B cell (primary cell): Measurements from ENCODE around the gene SETD1A. TPM values are rescaled to one million over a fixed set of nuclear protein-coding genes. Genes with fewer than 3 reads are reported as not detected.
"Not testable (repeated sequence)": the region's sequence is repeated elsewhere in the genome, so short reads cannot be mapped to it uniquely, and the experiment has no call there.

Experiments used
- ATAC-seq: fragments of 200-7000 bp; cut with Tn5 transposase; one replicate; pipeline ENCODE4 v1.10.0; 2021; ENCODE audit warnings: low read depth, mild to moderate bottlenecking, moderate number of reproducible peaks, moderate library complexity
- CTCF ChIA-PET: fragments of 350-600 bp; sonication (Branson Sonifier 250); formaldehyde crosslinking; loops from one replicate; lab custom pipeline; 2021; ENCODE audit warnings: antibody characterized with exemption, inconsistent platforms; lab: Charles Lee
- POLR2A ChIA-PET: fragments of 350-600 bp; sonication (Branson Sonifier 250); formaldehyde crosslinking; loops from one replicate; lab custom pipeline; 2021; ENCODE audit warnings: antibody characterized with exemption; lab: Charles Lee
- DNase-seq: peaks from one replicate; pipeline ENCODE4 v3.0.0; 2013
- H2AFZ ChIP-seq: 2 replicates; pipeline ENCODE4 v1.6.1; 2012; ENCODE audit warnings: mild to moderate bottlenecking, low read depth, low read length; ENCODE audit not compliant: insufficient read depth, poor library complexity, severe bottlenecking
- H3K27ac ChIP-seq, 2 donors: 1 replicate in 1 of 2; 2 replicates in 1 of 2; pipeline ENCODE4 v1.5.1; 2012 to 2013; ENCODE audit warnings: low read length in 2 of 2, mild to moderate bottlenecking in 2 of 2, moderate library complexity in 1 of 2
- H3K27me3 ChIP-seq, 4 experiments: fragments of 200-600 bp in 1 of 4; sonication (generic) in 1 of 4; replicated peaks in 1 of 4; 1 replicate in 2 of 4; 2 replicates in 2 of 4; pipeline versions ENCODE4 v1.6.1 to v1.7.0; 2013 to 2016; ENCODE audit warnings: low read length in 3 of 4, mild to moderate bottlenecking in 2 of 4, mixed read lengths in 1 of 4, moderate library complexity in 1 of 4; ENCODE audit not compliant: insufficient read depth in 4 of 4, control insufficient read depth in 3 of 4; ENCODE audit errors: control extremely low read depth in 1 of 4
- H3K36me3 ChIP-seq, 2 experiments: replicated peaks in 1 of 2; 1 replicate in 1 of 2; 2 replicates in 1 of 2; pipeline versions ENCODE4 v1.6.1 to v1.7.1; 2013; ENCODE audit warnings: low read length in 1 of 2; ENCODE audit not compliant: insufficient read depth in 2 of 2, control insufficient read depth in 1 of 2; ENCODE audit errors: control extremely low read depth in 1 of 2, extremely low read depth in 1 of 2
- H3K4me1 ChIP-seq, 2 donors: fragments of 200-600 bp in 1 of 2; sonication (generic) in 1 of 2; 1 replicate in 1 of 2; 2 replicates in 1 of 2; pipeline versions ENCODE4 v1.5.1 to v1.6.1; 2013 to 2017; ENCODE audit warnings: low read length in 2 of 2; ENCODE audit not compliant: control insufficient read depth in 2 of 2, insufficient read depth in 2 of 2
- H3K4me2 ChIP-seq: replicated peaks from 2 replicates; pipeline ENCODE3; 2012; ENCODE audit warnings: mild to moderate bottlenecking, low read depth, low read length; ENCODE audit not compliant: poor library complexity, severe bottlenecking
- H3K4me3 ChIP-seq, 5 experiments: fragments of 200-600 bp in 1 of 5; sonication (generic) in 1 of 5; 1 replicate in 3 of 5; 2 replicates in 2 of 5; pipeline versions ENCODE4 v1.5.1 to v1.7.0; 2011 to 2016; ENCODE audit warnings: low read length in 4 of 5, mild to moderate bottlenecking in 4 of 5, low read depth in 2 of 5, control low read depth in 1 of 5, moderate library complexity in 1 of 5; ENCODE audit not compliant: insufficient read depth in 1 of 5; ENCODE audit errors: control extremely low read depth in 1 of 5, extremely low read depth in 1 of 5
- H3K79me2 ChIP-seq: fragments of 200-600 bp; sonication (generic); one replicate; pipeline ENCODE4 v1.6.0; 2016; ENCODE audit warnings: low read length; ENCODE audit not compliant: control insufficient read depth, insufficient read depth
- H3K9ac ChIP-seq: fragments of 200-600 bp; sonication (generic); 2 replicates; pipeline ENCODE4 v1.6.1; 2017; ENCODE audit warnings: mild to moderate bottlenecking, low read length, moderate library complexity
- H3K9me3 ChIP-seq, 3 donors: one replicate each; pipeline versions ENCODE4 v1.6.1 to v1.7.1; 2013; ENCODE audit warnings: low read length in 2 of 3; ENCODE audit not compliant: control insufficient read depth in 2 of 3, insufficient read depth in 1 of 3; ENCODE audit errors: control extremely low read depth in 1 of 3
- H4K20me1 ChIP-seq: 2 replicates; pipeline ENCODE4 v1.6.0; 2012; ENCODE audit warnings: mild to moderate bottlenecking, low read length; ENCODE audit not compliant: insufficient read depth, control insufficient read depth, poor library complexity, severe bottlenecking
- H3K27ac Mint-ChIP-seq: one replicate; pipeline ENCODE4 v1.8.0; 2021; ENCODE audit warnings: mixed read lengths
- H3K27me3 Mint-ChIP-seq: one replicate; pipeline ENCODE4 v1.8.0; 2021; ENCODE audit warnings: mixed read lengths
- H3K4me1 Mint-ChIP-seq: one replicate; pipeline ENCODE4 v1.8.0; 2021; ENCODE audit warnings: mixed read lengths
- H3K4me3 Mint-ChIP-seq: one replicate; pipeline ENCODE4 v1.8.0; 2021; ENCODE audit warnings: mixed read lengths
- H3K9me3 Mint-ChIP-seq: one replicate; pipeline ENCODE4 v1.8.0; 2022; ENCODE audit warnings: mixed read lengths; ENCODE audit not compliant: insufficient read depth
- EZH2 ChIP-seq: IDR thresholded peaks from 2 replicates; pipeline ENCODE4 v1.6.1; 2012; ENCODE audit warnings: borderline replicate concordance, low read depth, mild to moderate bottlenecking, moderate library complexity, low read length; ENCODE audit not compliant: insufficient read depth, poor library complexity, severe bottlenecking
- WGBS: methylation state at CpG from one replicate; pipeline ENCODE4 v1.1.5; 2013; ENCODE audit warnings: missing lambda C conversion rate; ENCODE audit not compliant: insufficient coverage; 5-methylcytosine and 5-hydroxymethylcytosine counted together
- intact Hi-C: fragments of 100-400 bp; cut with micrococcal nuclease; formaldehyde crosslinking; loops from one replicate; pipeline ENCODE4 v1.10.0; 2022
- polyA plus RNA-seq: library from polyadenylated mRNA; depleted of rRNA; stranded (reverse); fragments of >200 nt; gene quantifications from 2 replicates; pipeline ENCODE4 v1.2.3, GENCODE V29; 2012
- total RNA-seq, 2 donors: library from RNA; stranded (reverse); fragments of 120-200 nt in 1 of 2; gene quantifications; 1 replicate in 1 of 2; 2 replicates in 1 of 2; pipeline versions ENCODE4 v1.2.3 to v1.2.4, GENCODE V29; 2013 to 2022
- TF ChIP-seq, protein P1 (sequence below): fragments of 200-600 bp; IDR thresholded peaks from one replicate; pipeline ENCODE4 v1.8.0; 2022; ENCODE audit warnings: antibody characterized with exemption, mild to moderate bottlenecking

SETD1A gene
- total and polyA plus RNA-seq, 2 donors (not counting 1 experiment from before 2014, with no cell fraction given): 11.5 to 39.5 TPM

- H3K9me3 ChIP-seq: no peaks in the 10 kb centered on the region
- POLR2A ChIA-PET: no interaction called here
- no peak overlapping the region for H3K4me3 Mint-ChIP-seq
- no peak overlapping the region for H2AFZ ChIP-seq
- intact Hi-C loops: no loop called here
- no peak overlapping the region for H3K4me3 ChIP-seq
- no peaks in the 10 kb centered on the region for H3K27me3 ChIP-seq
- H4K20me1 ChIP-seq: no peaks in the 10 kb centered on the region
- no peak for ATAC-seq
- no peak overlapping the region for H3K9ac ChIP-seq
- peaks cover 16% of the 10 kb centered on the region for H3K4me1 Mint-ChIP-seq
- WGBS: 4% methylated on average over 5 of the region's 5 CpGs
- peak overlapping the region; percentile 3 for H3K27ac Mint-ChIP-seq
- peaks cover 11 to 19% of the 10 kb centered on the region in 2 donors for H3K4me1 ChIP-seq
- H3K9me3 Mint-ChIP-seq: no peaks in the 10 kb centered on the region
- CTCF ChIA-PET: interaction anchor here (2.0 kb wide), 1 partner anchor 17 kb away, joined by 9 read pairs; no protein-coding TSS in a partner anchor
- H3K4me2 ChIP-seq: no peak overlapping the region
- TF ChIP-seq, protein P1, sequence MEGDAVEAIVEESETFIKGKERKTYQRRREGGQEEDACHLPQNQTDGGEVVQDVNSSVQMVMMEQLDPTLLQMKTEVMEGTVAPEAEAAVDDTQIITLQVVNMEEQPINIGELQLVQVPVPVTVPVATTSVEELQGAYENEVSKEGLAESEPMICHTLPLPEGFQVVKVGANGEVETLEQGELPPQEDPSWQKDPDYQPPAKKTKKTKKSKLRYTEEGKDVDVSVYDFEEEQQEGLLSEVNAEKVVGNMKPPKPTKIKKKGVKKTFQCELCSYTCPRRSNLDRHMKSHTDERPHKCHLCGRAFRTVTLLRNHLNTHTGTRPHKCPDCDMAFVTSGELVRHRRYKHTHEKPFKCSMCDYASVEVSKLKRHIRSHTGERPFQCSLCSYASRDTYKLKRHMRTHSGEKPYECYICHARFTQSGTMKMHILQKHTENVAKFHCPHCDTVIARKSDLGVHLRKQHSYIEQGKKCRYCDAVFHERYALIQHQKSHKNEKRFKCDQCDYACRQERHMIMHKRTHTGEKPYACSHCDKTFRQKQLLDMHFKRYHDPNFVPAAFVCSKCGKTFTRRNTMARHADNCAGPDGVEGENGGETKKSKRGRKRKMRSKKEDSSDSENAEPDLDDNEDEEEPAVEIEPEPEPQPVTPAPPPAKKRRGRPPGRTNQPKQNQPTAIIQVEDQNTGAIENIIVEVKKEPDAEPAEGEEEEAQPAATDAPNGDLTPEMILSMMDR: no peak
- no peak for TF ChIP-seq EZH2
- no peak overlapping the region for H3K27ac ChIP-seq
- H3K36me3 ChIP-seq: peaks cover 0 to 3% of the 10 kb centered on the region in 2 experiments
- no peaks in the 10 kb centered on the region for H3K79me2 ChIP-seq
- DNase-seq: no peak
- no peaks in the 10 kb centered on the region for H3K27me3 Mint-ChIP-seq
Measured at GRCh38 chr16:30937692-30938091, 19.9 kb upstream of the SETD1A start.

GRCh38 chr16:30939571-30939970 lies 18.0 kb upstream of the SETD1A start:
- H3K9me3 ChIP-seq, intact Hi-C loops, H3K79me2 ChIP-seq, ATAC-seq, H4K20me1 ChIP-seq, H3K27ac ChIP-seq, H3K4me3 Mint-ChIP-seq, H3K27me3 Mint-ChIP-seq, H3K9ac ChIP-seq, H3K4me3 ChIP-seq, H3K36me3 ChIP-seq, H2AFZ ChIP-seq, H3K4me2 ChIP-seq, H3K9me3 Mint-ChIP-seq, DNase-seq, H3K27me3 ChIP-seq, H3K27ac Mint-ChIP-seq: not testable (repeated sequence)
- POLR2A ChIA-PET: interaction anchor here (0.7 kb wide), 2 partner anchors 213 to 326 kb away, joined by 3 read pairs; no protein-coding TSS in a partner anchor
- peaks cover 17% of the 10 kb centered on the region for H3K4me1 Mint-ChIP-seq
- CTCF ChIA-PET: interaction anchor here (0.7 to 5.7 kb wide), 4 partner anchors 11 to 181 kb away, joined by 3 to 64 read pairs (median 6); no protein-coding TSS in a partner anchor
- peaks cover 11 to 19% of the 10 kb centered on the region in 2 donors for H3K4me1 ChIP-seq
- WGBS: 95% methylated on average over 8 of the region's 8 CpGs
